Right lobe of liver (tissue), 6 donors: ENCODE data around the gene TYW1B. TPM values are rescaled to one million over a fixed set of nuclear protein-coding genes. Genes with fewer than 3 reads are reported as not detected.
"Not testable (repeated sequence)": the region's sequence is repeated elsewhere in the genome, so short reads cannot be mapped to it uniquely, and the experiment has no call there.

Experiments
- ATAC-seq, 4 donors: fragments of 200-7000 bp; cut with Tn5 transposase; one replicate each; pipeline ENCODE4 v1.9.1; 2020; ENCODE audit warnings: mild to moderate bottlenecking in 4 of 4, moderate library complexity in 4 of 4
- DNase-seq, 3 donors: peaks; one replicate each; pipeline ENCODE4 v3.0.0-alpha.2; 2020
- H3K27ac ChIP-seq, 3 donors: fragments of 200-600 bp; one replicate each; pipeline ENCODE4 v1.8.0; 2022
- H3K27me3 ChIP-seq, 2 donors: fragments of 200-600 bp; one replicate each; pipeline ENCODE4 v1.8.0; 2022
- H3K36me3 ChIP-seq, 4 donors: fragments of 200-600 bp; sonication (generic) in 1 of 4; one replicate each; pipeline versions ENCODE4 v1.5.1 to v1.8.0; 2017 to 2022; ENCODE audit warnings: control low read depth in 1 of 4
- H3K4me1 ChIP-seq, 4 donors: fragments of 200-600 bp; sonication (generic) in 1 of 4; one replicate each; pipeline versions ENCODE4 v1.5.1 to v1.8.0; 2017 to 2022; ENCODE audit warnings: control low read depth in 1 of 4
- H3K4me3 ChIP-seq, 3 donors: fragments of 200-600 bp; one replicate each; pipeline ENCODE4 v1.8.0; 2022
- H3K9me3 ChIP-seq, 4 donors: fragments of 200-600 bp; sonication (generic) in 1 of 4; one replicate each; pipeline versions ENCODE4 v1.5.1 to v1.8.0; 2017 to 2022; ENCODE audit warnings: control low read depth in 1 of 4
- CTCF ChIP-seq, 4 donors: fragments of 200-600 bp in 3 of 4; fragments of 450-650 bp in 1 of 4; IDR thresholded peaks; one replicate each; pipeline versions ENCODE4 v1.5.1 to v1.8.0; 2016 to 2022; ENCODE audit warnings: antibody characterized with exemption in 4 of 4, mild to moderate bottlenecking in 2 of 4
- POLR2A ChIP-seq: fragments of 450-650 bp; IDR thresholded peaks from one replicate; pipeline ENCODE4 v1.6.1; 2017; ENCODE audit warnings: antibody characterized with exemption, mild to moderate bottlenecking
- WGBS: methylation state at CpG from one replicate; pipeline ENCODE4 v1.1.6; 2018; ENCODE audit warnings: low coverage, low lambda C conversion rate; ENCODE audit not compliant: insufficient coverage; ENCODE audit errors: missing lambda C conversion rate; 5-methylcytosine and 5-hydroxymethylcytosine counted together
- intact Hi-C, 2 donors: fragments of 100-400 bp; cut with DNase I; formaldehyde crosslinking; loops; one replicate each; pipeline versions ENCODE4 v1.11.2 to v1.14.1; 2022
- total RNA-seq, 6 experiments: library from RNA; depleted of rRNA in 2 of 6; stranded (reverse); fragments of >200 nt in 2 of 6; fragmentation: NEBNext Ultra II Directional in 3 of 6; extraction: Animal tissue kit (Norgen Biotek cat#: 25700) in 3 of 6; gene quantifications; one replicate each; pipeline versions ENCODE4 v1.1.0 to v1.2.4, GENCODE V29; 2016 to 2023
- donor health status: DM: no; HTN: yes; CAD: no.
- donor health status: DM: no; HTN: no; CAD: no.
- donor health status: DM: no; HTN: no; CAD: no.
- donor health status: DM: no; HTN: yes; CAD: no.
- donor health status: DM: no; HTN: yes; CAD: no.

Gene TYW1B
- total RNA-seq, 6 experiments from 2014 or later = 1.2 to 10.1 (median 2.5) TPM

GRCh38 chr7:72704894-72705293 lies 123.1 kb downstream of the TYW1B start:
- intact Hi-C loops = no loop called here
- TF ChIP-seq CTCF (IDR thresholded peaks at IDR 0.05) = no peak
- no peak for TF ChIP-seq POLR2A
- Histone ChIP-seq H3K27me3 (no peaks in the 10 kb centered on the region), H3K27ac (no peak overlapping the region), H3K36me3 (no peaks in the 10 kb centered on the region), H3K4me3 (no peak overlapping the region), H3K9me3 (no peaks in the 10 kb centered on the region), H3K4me1 (no peaks in the 10 kb centered on the region)
- no peak for ATAC-seq
- WGBS = 89% methylated on average over 3 of the region's 3 CpGs
- DNase-seq = no peak

GRCh38 chr7:72700548-72700947 lies 127.5 kb downstream of the TYW1B start:
- WGBS = 100% methylated on average over 1 of the region's 1 CpG
- DNase-seq, H3K36me3 ChIP-seq, ATAC-seq, H3K4me3 ChIP-seq, H3K27ac ChIP-seq, H3K27me3 ChIP-seq, H3K9me3 ChIP-seq, intact Hi-C loops, H3K4me1 ChIP-seq: not testable (repeated sequence)

GRCh38 chr7:72697066-72697465 lies 130.9 kb downstream of the TYW1B start:
- WGBS = 60% methylated on average over 1 of the region's 1 CpG
- H3K4me1 ChIP-seq, intact Hi-C loops, H3K4me3 ChIP-seq, H3K36me3 ChIP-seq, DNase-seq, H3K27ac ChIP-seq, H3K9me3 ChIP-seq, H3K27me3 ChIP-seq: not testable (repeated sequence)
- peak in 3 of 4 donors; percentile 10 to 12 (median 10) for ATAC-seq

- H3K4me3 ChIP-seq, H3K27me3 ChIP-seq, ATAC-seq, intact Hi-C loops, H3K27ac ChIP-seq, H3K36me3 ChIP-seq, H3K4me1 ChIP-seq, H3K9me3 ChIP-seq, DNase-seq: not testable (repeated sequence)
- 13% methylated on average over 2 of the region's 2 CpGs for WGBS
Measured at GRCh38 chr7:72696643-72697042, 131.4 kb downstream of the TYW1B start.

- H3K4me1 ChIP-seq, H3K4me3 ChIP-seq, intact Hi-C loops, H3K27me3 ChIP-seq, DNase-seq, H3K27ac ChIP-seq, ATAC-seq, H3K9me3 ChIP-seq, H3K36me3 ChIP-seq: not testable (repeated sequence)
- WGBS = 97% methylated on average over 7 of the region's 8 CpGs
Measured at GRCh38 chr7:72695482-72695881, 132.5 kb downstream of the TYW1B start.

- H3K9me3 ChIP-seq, intact Hi-C loops, H3K4me3 ChIP-seq, H3K27ac ChIP-seq, DNase-seq, H3K27me3 ChIP-seq, H3K4me1 ChIP-seq, H3K36me3 ChIP-seq: not testable (repeated sequence)
- ATAC-seq = peak in 1 of 4 donors; percentile 38
- 83% methylated on average over 2 of the region's 2 CpGs for WGBS
Measured at GRCh38 chr7:72691442-72691841, 136.6 kb downstream of the TYW1B start.

GRCh38 chr7:72690177-72690576 lies 137.8 kb downstream of the TYW1B start:
- H3K4me3 ChIP-seq, H3K27me3 ChIP-seq, DNase-seq, intact Hi-C loops, ATAC-seq, H3K27ac ChIP-seq, H3K9me3 ChIP-seq, H3K36me3 ChIP-seq, H3K4me1 ChIP-seq: not testable (repeated sequence)
- 83% methylated on average over 2 of the region's 2 CpGs for WGBS

- WGBS = no CpG with 5 or more reads among the region's 1 CpG
- H3K36me3 ChIP-seq, ATAC-seq, H3K4me1 ChIP-seq, H3K4me3 ChIP-seq, H3K9me3 ChIP-seq, H3K27me3 ChIP-seq, DNase-seq, intact Hi-C loops, H3K27ac ChIP-seq: not testable (repeated sequence)
Measured at GRCh38 chr7:72689344-72689743, 138.7 kb downstream of the TYW1B start.

GRCh38 chr7:72681211-72681610 lies 146.8 kb downstream of the TYW1B start:
- WGBS = 81% methylated on average over 4 of the region's 4 CpGs
- H3K4me3 ChIP-seq, H3K9me3 ChIP-seq, ATAC-seq, H3K27me3 ChIP-seq, DNase-seq, H3K4me1 ChIP-seq, H3K27ac ChIP-seq, intact Hi-C loops, H3K36me3 ChIP-seq: not testable (repeated sequence)

- H3K4me1 ChIP-seq, H3K27ac ChIP-seq, H3K4me3 ChIP-seq, DNase-seq, H3K36me3 ChIP-seq, ATAC-seq, H3K27me3 ChIP-seq, intact Hi-C loops, H3K9me3 ChIP-seq: not testable (repeated sequence)
- WGBS = 88% methylated on average over 6 of the region's 6 CpGs
Measured at GRCh38 chr7:72676880-72677279, 151.1 kb downstream of the TYW1B start.

GRCh38 chr7:72676086-72676690 lies 151.8 kb downstream of the TYW1B start:
- H3K4me3 ChIP-seq, DNase-seq, H3K27ac ChIP-seq, H3K4me1 ChIP-seq, H3K36me3 ChIP-seq, ATAC-seq, H3K27me3 ChIP-seq, intact Hi-C loops, H3K9me3 ChIP-seq: not testable (repeated sequence)
- WGBS = 55% methylated on average over 5 of the region's 5 CpGs
